ENCODE measurements around the gene GGTA1.

DNA sequence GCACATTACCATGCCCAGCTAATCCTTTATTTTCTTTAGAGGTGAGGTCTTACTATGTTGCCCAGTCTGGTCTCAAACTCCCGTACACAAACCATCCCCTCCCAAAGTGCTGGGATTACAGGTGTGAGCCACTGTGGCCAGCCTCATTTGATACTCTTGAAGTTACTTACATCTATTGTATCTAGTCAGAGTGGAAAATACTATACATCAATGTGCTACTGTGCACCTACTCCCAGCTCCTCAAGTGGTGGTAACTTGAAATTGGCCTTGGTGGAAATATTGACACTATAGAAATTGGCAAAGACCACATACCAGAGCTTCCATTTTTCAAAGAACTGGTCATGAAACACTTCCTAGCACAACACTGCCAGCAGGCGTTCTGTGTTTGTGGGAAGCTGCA lies 10.3 kb downstream of the GGTA1 start:
- TF ChIP-seq NANOG (IDR thresholded peaks at IDR 0.05; ENCODE audit: insufficient read depth, low read depth, low read length, poor library complexity, severe bottlenecking) (no peak), TAF1 (IDR thresholded peaks at IDR 0.05; ENCODE audit: low read depth, low read length) (no peak), CBX8 (IDR thresholded peaks at IDR 0.05; ENCODE audit: borderline replicate concordance, low read depth, low read length) (no peak), POLR2A (IDR thresholded peaks at IDR 0.05; ENCODE audit: control extremely low read depth in 1 of 2, low read depth in 2 of 2, low read length in 2 of 2) (no peak), EZH2 (IDR thresholded peaks at IDR 0.05; ENCODE audit: low read depth, low read length, severe bottlenecking) (no peak)
- TF ChIP-seq, protein P1, sequence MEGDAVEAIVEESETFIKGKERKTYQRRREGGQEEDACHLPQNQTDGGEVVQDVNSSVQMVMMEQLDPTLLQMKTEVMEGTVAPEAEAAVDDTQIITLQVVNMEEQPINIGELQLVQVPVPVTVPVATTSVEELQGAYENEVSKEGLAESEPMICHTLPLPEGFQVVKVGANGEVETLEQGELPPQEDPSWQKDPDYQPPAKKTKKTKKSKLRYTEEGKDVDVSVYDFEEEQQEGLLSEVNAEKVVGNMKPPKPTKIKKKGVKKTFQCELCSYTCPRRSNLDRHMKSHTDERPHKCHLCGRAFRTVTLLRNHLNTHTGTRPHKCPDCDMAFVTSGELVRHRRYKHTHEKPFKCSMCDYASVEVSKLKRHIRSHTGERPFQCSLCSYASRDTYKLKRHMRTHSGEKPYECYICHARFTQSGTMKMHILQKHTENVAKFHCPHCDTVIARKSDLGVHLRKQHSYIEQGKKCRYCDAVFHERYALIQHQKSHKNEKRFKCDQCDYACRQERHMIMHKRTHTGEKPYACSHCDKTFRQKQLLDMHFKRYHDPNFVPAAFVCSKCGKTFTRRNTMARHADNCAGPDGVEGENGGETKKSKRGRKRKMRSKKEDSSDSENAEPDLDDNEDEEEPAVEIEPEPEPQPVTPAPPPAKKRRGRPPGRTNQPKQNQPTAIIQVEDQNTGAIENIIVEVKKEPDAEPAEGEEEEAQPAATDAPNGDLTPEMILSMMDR (IDR thresholded peaks at IDR 0.05; ENCODE audit: control extremely low read depth in 1 of 3, insufficient read depth in 1 of 3, low read depth in 1 of 3, low read length in 3 of 3), result no peak
- TF ChIP-seq, protein P2, sequence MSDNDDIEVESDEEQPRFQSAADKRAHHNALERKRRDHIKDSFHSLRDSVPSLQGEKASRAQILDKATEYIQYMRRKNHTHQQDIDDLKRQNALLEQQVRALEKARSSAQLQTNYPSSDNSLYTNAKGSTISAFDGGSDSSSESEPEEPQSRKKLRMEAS (IDR thresholded peaks at IDR 0.05), result no peak

All from H1 (cell line).